Measurements from ENCODE around the gene NMT2.

NMT2 gene

DNA sequence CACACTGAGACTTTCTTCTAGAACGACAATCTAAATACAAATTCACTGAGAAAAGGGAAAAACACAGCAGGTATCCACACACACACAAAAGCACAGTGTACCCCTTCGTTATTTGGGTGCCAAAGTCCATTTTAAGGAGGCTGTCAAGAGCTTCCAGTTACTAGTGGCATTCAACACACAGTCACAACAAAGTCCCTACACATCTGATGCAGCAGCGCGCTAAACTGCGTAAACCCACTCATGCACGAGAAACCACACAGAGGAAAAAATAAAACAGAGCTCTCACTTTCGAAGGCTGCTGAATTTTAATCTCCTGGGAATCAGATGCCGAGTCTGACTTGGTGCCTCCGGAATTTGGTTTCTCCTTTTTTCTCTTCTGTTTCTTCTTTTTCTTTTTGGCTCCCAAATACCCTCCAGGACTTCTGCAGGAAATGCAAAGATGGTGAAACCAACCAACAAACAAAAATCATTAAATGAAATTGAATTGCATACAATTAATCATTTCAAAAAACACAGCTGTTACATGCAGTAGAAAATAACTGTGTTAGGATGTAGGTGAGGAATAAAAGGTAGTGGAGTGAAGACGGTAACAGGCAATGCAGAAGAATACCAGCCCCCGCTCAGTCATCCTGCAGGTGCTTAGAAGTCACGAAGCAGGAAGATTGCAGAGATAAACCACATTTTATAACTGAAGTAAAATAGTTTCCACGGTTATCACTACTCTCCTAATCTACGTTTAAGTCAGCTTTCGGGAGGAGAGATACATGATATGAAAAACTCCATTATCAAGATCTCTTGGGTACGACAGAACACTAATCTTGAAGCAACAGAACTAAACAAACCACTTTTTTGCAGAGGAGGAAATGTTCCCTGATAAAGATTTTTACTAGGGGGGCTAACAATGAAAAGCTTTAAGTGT, 27.1 kb downstream of the NMT2 start:
- no peak for DNase-seq (ENCODE audit: low read depth in 1 of 2, low spot score in 1 of 2)

DNA sequence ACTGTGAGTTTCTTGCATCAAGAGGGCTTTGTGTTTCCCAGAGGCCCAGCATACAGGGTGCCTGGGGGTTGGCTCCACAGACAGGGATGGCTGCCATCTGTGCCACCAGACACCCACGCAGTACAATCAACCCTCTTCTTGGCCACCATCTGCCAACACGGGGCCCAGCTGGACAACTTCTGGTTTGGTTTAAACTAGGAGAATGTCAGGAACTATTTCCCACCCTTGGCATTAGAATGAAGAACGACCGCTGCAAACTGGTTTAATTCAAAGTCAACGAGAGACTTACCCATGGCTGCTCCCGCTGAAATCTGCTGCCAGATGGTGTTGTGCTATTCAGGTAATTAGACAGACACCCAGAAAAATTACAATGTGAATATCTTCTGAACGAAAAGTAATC, 27.8 kb downstream of the NMT2 start:
- no peak for DNase-seq (ENCODE audit: low read depth in 1 of 2, low spot score in 1 of 2)

DNA sequence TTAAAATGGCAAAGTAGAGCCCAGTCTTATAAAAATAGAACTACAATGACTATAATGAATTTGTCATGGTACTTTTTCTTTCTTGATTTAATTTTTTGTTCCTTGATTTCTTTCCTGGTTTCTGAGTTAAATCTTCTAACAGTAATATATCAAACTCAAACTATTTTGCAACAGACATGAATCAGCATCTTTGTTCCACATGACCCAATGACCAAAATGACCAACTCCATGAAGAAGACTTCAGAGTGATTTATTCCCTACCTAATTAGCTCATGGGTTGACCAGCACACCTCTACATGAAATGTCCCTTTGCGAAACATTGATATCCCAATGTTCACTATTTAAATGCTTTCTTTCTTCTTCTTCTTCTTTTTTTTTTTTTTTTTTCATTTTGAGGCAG, 30.9 kb downstream of the NMT2 start:
- DNase-seq (ENCODE audit: low read depth in 1 of 2, low spot score in 1 of 2), result no peak

DNA sequence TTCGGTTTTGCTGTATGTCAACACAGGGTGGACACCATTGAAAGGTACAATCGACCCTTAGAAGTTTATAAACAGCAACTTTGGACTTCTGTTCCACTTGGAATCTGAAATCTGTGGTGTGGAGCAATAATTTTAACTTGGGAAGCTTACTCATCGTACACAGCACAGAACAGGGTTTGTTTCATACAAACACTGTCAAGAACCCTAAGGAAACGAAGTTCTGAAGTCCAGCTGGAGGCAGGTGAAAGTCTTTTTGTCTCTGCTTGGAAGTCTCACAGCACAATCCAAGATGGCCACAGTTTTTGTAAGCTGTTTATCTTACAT, 31.5 kb downstream of the NMT2 start:
- no peak for DNase-seq (ENCODE audit: low read depth in 1 of 2, low spot score in 1 of 2)

DNA sequence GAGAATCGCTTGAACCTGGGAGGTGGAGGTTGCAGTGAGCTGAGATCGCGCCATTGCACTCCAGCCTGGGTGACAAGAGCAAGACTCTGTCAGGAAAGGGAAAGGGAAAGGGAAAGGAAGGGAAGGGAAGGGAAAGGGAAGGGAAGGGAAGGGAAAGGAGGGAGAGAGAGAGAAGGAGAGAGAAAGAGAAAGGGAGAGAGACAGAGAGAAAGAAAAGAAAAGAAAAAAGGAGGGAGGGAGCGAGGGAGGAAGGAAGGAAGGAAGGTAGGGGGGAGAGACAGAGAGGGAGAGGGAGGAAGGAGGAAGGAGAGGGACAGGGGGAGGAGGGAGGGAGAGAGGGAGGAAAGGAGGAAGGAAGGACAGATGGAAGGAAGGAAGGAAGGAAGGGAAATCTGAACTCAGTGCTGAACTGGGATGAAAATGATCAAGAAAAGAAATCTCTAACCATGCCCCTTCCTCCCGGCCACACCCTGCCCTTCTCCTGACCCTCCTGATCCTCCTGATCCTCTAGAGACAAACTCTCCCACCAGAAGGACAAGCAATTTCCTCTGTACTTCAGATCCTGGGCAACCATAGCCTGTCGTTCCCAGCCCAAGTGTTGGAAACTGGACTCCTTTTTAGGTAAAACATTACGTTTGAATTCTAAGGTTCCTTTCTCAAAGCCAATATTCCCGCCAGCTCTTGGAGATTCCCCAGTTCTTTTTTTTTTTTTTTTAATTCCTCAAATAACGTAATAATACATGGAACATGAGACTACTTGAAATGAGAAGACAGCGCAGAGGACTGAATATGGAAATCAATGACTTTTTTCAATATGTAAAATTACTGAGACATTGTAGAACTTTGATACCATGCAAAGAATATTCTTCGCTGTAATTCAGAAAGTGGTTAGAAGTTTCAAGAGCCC, 32.1 kb downstream of the NMT2 start:
- no peak for DNase-seq (ENCODE audit: low read depth in 1 of 2, low spot score in 1 of 2)

DNA sequence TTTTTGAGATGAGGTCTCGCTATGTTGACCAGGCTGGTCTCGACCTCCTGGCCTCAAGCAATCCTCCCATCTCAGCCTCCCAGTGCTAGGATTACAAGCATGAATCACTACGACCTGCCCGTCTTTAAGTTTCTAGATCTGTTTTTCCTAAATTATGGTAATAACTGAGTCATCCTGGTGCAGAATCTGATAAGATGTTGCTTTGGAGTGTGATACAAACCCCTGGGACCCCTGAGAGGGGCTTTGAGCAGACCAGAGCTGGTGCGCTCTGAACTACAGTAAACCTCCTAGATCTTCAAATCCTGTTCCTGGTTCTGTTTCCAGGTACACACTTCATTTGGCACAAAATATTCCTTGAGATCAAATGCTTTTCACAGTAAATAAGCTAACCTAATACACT, 37.2 kb downstream of the NMT2 start:
- DNase-seq (ENCODE audit: low read depth in 1 of 2, low spot score in 1 of 2), result no peak

DNA sequence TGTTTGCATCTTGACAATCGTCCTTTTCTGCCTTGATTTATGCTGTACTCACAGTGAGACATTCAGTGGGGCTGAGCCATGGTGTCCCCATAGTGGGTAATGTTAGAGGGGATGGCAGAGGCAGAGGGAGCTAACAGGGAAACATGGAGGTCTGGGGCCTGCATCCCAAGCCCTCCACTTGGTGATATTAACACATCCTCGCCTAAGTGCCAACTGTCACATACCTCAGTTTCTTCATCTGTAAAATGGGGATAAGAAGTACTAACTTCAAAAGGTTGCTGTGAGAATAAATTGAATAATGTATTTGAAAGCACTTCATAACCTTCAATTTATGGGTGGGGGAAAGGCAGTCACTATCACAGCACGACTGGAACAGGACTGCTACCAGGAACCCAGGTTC, 43.6 kb downstream of the NMT2 start:
- DNase-seq (ENCODE audit: low read depth in 1 of 2, low spot score in 1 of 2), result no peak

DNA sequence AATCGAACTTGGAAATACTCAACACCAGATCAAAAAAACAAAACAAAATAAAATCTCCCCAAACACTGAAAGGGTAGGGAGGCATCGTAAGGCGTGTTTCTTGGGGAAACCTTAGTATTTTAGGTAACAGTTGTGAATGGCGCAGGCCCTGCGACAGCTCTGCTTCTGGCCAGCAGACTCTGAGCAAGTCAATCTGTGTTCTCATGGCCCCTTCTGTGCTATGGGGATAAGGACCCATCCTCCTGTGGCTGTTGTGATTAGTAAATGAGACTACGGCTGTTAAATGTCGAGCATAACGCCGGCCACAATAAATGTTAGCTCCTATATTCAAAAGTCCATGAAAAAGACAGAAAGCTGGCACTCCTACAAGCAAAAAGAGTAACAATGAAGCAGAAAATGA, 44.3 kb downstream of the NMT2 start:
- DNase-seq (ENCODE audit: low read depth in 1 of 2, low spot score in 1 of 2), result no peak

DNA sequence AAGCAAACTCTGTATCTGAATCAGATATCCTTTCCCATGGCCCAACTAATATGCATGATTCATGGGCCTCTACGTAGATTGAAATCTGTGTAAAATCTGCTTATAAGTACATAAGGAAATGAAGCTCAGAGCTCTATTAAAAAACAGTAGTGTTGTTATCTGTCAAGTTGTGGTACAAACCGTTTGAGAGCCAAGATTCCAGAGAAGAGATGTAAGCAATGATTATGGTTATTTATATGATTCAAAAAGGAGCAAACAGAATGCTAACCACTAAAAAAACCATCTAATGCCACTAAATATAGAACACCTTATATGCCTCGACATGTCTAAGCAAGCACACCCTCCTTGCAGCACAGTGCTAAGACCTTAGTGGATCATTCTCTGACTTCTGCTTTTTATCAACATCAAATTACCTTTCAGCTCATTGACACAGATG, 44.7 kb downstream of the NMT2 start:
- DNase-seq (ENCODE audit: low read depth in 1 of 2, low spot score in 1 of 2), result no peak

DNA sequence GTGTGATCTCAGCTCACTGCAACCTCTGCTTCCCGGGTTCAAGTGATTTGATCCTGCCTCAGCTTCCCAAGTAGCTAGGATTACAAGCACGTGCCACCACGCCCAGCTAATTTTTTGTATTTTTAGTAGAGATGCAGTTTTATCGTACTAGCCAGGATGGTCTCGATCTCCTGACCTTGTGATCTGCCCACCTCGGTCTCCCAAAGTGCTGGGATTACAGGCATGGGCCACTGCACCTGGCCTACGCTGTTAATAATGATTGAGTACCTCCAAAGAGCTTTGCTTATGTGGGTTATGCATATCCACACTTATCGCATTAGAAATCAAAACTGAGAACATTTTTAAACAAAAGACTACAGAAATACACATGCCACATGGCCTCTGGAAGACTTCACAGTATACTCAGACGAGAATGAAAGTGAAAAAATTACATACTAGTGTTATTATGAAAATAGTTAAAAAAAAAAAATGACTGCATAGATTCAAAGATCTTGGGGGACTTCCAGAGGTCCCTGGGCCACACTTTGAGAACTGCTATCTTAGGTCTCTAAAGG, 45.9 kb downstream of the NMT2 start:
- DNase-seq (ENCODE audit: low read depth in 1 of 2, low spot score in 1 of 2), result no peak

DNA sequence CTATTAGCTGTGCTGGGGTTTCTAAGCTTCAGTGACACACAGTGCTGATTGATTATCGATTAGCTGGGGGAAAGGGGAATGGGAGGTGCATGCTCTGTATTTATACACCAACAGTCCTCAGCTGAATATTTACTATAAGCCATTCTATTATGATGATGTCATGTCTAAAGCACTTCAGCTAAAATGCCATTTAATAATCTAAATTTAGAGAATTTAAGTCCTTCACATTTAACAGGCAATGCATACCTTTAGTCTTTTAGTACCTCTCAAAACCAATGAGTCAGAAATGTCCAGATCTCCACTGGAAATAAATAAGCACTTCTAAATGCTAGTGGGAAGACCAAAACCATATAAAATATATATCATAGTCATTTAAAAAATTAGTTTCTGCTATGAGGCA, 46.8 kb downstream of the NMT2 start:
- DNase-seq (ENCODE audit: low read depth in 1 of 2, low spot score in 1 of 2), result no peak

DNA sequence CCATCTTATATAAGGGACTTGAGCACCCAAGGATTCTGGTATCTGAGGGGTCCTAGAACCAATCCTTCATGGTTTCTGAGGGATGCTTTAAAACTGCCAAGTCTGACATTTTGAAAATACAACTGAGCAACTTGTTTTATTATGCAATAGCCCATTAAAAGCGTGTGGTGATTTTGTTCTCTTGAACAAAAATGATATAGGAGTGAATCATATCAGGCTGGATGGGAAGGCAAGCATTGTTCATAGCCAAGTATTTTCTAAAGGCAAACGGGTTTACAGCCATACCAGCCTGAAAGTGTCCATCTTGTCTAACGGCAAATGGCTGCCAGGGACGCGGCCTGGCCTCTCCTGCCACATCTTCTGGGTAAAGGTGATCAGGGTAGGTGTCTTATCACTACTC, 48.0 kb downstream of the NMT2 start:
- DNase-seq (ENCODE audit: low read depth in 1 of 2, low spot score in 1 of 2), result no peak

DNA sequence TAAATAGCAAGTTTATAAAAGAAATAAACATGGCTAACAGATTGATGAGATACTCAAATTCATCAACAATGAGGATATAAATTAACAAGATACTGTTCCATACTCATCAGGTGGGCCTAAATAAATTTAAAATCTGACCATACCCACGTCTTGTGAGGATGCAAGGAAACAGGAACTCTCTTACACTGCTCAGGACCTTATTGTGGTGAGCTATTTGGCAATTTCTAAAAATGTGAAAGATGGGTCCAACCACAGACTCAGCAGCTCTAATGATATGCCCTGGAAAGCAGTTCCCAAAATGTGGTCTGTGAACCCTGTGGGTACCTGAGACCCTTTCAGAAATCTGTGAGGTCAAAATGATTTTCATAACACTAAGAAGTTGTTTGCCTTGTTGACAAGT, 49.9 kb downstream of the NMT2 start:
- DNase-seq (ENCODE audit: low read depth in 1 of 2, low spot score in 1 of 2), result no peak

DNA sequence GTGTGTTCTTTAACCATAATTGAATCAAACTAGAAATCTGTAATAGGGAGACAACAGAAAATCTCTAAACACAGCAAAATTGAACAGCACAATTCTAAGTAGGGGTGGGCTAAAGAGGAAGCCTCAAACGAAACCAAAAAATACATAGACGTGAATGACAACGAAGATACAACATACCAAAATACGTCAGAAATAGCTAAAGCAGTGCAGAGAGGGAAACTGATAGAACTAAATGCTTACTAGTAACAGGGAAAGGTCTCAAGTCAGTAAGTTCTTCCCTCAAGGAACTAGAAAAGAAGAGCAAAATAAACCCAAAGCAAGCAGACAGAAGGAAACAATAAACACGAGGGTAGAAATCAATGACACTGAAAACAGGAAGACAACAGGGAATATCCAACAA, 52.3 kb downstream of the NMT2 start:
- DNase-seq (ENCODE audit: low read depth in 1 of 2, low spot score in 1 of 2), result no peak

DNA sequence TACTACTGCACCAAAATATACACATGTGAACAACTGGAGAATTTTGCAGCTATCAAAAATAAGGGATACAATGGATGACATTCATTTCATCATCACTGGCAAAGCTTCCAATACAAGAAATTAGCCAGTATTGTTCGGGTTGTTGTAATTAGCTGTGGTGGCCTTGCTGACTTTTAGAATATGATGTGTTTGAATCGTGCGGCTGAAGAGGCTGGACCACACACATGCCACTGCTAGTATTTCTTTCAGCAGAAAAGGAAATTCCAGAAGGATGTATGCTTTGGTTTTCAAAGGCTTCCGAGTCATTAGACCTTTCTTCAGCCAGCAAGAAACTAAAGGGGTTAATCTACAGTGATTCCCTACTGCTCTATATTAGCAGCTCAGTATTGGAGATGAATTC, 54.7 kb downstream of the NMT2 start:
- no peak for DNase-seq (ENCODE audit: low read depth in 1 of 2, low spot score in 1 of 2)

DNA sequence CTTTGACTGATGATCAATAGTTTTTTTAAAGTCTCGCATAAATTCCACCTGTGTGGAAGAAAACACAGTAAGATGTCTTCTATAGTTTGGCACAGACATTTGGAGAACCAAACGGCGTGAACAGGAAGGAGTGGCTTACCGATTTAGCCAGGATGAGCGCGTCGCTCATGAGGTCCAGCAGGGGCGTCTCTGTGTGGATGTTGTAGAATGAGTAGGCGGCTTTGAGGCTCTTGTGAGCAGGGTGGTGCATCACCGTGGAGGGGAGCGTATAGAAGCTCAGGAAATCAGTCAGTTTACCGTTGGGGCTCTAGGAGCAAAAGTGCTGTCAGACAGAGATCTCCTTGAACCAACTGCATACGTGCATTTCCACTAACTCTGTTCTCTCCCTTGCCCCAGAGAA, 55.8 kb downstream of the NMT2 start:
- no peak for DNase-seq (ENCODE audit: low read depth in 1 of 2, low spot score in 1 of 2)

DNA sequence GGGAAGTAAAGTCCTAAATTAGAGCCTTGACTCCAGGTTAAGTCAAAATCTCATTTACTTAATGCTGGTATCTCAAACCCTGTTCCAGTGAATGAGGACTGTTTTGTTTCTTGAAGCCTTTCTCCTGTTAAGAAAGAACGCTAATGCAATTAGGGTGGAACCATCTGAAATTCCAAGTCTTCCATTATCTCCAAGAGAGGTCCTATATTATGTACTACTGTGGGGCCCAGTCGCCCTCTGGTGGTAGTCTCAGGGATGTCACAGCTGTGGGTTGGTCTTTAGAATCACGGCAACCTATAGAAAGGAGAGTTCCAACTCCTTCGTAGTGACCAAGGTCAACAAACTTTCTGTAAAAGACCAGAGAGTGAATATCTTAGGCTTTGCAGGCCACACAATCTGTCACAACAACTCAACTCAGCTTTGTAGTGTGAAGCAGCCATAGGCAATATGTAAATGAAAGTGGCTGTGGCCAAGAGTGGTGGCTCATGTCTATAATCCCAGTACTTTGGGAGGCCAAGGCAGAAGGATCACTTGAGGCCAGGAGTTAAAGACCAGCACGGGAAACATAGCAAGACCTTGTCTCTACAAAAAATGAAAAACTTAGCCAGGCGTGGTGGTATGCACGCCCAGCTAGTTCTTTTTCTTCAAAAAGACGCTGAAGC, 62.0 kb downstream of the NMT2 start:
- DNase-seq (ENCODE audit: low read depth in 1 of 2, low spot score in 1 of 2), result peak; percentile 34 to 50

DNA sequence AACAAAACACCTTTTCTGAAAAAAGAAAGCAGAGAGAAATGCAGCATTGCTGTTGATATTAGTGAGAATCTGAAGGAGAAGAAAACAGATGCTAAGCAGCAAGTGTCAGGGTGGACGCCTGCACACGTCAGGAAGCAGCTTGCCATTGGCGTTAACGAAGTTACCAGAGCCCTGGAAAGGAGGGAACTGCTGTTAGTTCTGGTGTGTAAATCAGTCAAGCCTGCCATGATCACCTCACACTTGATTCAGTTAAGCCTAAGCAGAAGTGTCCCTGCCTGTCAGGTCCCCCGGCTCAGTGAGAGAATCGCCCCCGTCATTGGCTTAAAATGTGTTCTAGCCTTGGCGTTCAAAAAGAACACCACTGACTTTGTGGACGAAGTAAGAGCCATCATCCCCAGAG, 65.0 kb downstream of the NMT2 start:
- no peak for DNase-seq (ENCODE audit: low read depth in 1 of 2, low spot score in 1 of 2)

DNA sequence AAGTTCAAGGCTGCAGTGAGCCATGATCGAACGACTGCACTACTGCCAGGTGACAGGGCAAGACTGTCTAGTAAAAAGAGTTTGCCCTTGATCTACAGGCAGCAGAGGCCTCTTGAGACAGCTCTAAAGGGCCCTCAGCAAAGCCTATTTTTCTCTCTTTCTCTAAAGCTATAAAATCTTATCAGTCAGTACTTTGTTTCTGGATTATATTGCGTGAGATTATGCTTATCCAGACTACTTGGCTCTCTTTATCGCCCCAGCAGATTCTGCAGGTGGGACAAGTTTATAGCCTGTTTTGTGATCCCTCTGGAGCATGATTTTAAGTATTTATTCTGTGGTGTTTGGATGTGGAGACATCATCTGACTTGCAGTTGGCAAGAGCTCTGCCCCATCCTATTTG, 68.6 kb downstream of the NMT2 start:
- DNase-seq (ENCODE audit: low read depth in 1 of 2, low spot score in 1 of 2), result no peak

DNA sequence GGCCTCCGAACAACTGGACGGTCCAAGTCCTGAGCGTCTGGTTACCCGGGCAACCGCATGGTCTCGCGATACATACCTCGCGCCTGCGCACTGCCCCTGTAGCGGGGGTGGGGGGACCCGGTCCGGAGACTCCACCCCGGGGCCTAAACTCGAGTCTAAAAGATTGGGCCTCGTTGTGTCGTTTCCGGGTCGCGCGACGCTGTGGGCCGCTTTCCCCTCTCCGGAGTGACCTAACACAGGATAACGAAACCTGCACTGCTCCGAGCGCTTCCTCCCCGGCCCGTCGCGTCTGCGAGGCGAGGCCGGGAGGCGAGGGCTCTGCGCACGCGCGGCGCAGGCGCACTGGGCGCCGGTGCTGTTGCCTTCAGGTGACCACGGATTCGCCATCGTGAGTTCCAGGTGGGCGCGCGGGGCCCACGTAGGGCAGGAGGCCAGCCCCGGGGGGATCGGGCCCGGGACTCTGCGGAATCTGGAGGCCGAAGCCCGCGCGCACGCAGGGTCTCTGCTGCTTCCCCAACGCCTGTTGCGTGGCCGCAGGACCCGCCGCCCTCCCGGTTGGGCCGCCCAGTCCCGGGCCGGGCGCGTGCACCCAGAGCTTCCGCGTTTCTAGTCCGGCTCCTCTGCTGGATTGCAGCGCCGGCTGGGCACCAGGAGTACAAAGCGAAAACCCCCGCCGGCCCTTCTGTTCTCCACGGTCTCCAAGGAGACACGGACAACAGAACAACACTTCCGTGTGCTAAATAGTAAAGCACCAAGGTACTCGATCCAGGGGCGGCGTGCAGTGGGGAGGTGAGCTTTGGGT, 71.3 kb downstream of the NMT2 start, which contains the start of gene RPP38:
Gene RPP38, plus strand, starts transcription at position 345 of the 802 bp plus-strand sequence. CDS start 5,960 bp downstream, outside the sequence.
- DNase-seq (ENCODE audit: low read depth in 1 of 2, low spot score in 1 of 2), result peak; percentile 89 to 97

DNA sequence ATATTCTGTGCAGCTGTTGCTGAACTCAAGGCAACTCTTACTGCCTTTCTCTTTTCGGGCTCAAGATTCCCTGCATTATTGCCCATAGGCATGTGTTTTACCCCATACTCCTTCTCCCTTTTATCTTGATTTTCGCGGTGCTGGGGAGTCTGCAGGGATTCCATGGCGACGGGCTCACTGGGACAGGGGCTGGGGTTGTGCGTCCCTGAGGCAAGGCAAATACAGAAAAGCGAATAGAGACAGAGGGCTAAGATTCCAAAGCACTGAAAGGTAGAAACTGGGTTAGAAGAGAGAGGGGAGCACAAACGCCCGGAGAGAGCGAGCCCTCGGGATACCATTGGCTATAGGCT, 71.9 kb downstream of the NMT2 start:
- no peak for DNase-seq (ENCODE audit: low read depth in 1 of 2, low spot score in 1 of 2)
